LNCaP clone FGC (cell line): ENCODE measurements around the gene HTRA2.

ENCODE experiments used
- DNase-seq: peaks from one replicate; pipeline ENCODE4 v3.0.0-alpha.2; 2011; ENCODE audit warnings: low read depth
- H3K4me3 ChIP-seq: 2 replicates; pipeline ENCODE4 v1.5.1; 2011; ENCODE audit warnings: mild to moderate bottlenecking, low read depth, low read length, control low read depth
- CTCF ChIP-seq: IDR thresholded peaks from 2 replicates; pipeline ENCODE4 v1.5.1; 2012; ENCODE audit warnings: mild to moderate bottlenecking; ENCODE audit not compliant: control insufficient read depth, insufficient read depth; ENCODE audit errors: extremely low read depth

HTRA2 gene

GRCh38 chr2:74548285-74548899 lies 18.7 kb downstream of the HTRA2 start:
- DNase-seq, result no peak
- no peak for TF ChIP-seq CTCF
- peak overlapping the region; percentile 60 for H3K4me3 ChIP-seq

- H3K4me3 ChIP-seq, result peak overlapping the region; percentile 60
- no peak for TF ChIP-seq CTCF
- no peak for DNase-seq
Observed at GRCh38 chr2:74548900-74549826, 19.4 kb downstream of the HTRA2 start.

DNA sequence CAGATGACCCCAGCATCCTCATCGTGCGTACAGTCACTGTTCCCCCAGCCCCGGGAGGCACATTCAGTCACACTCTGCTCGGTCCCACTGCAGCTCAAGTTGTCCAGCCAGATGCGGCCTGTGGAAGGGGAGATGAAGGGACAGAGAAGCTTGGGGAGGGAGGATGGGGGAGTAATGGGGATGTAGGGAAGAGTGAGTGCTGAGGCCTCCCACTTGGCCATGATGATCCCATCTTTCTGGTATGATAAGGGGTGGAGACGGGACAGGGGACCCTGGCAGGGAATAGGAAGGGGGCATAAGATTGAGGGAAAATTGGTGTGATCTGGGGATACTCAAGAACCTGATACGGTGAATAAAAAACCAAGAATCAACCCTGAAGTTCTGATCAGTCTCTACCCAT lies 20.5 kb downstream of the HTRA2 start:
- DNase-seq, result no peak
- no peak for TF ChIP-seq CTCF
- no peak overlapping the region; the same call in 1 of the 2 replicates for H3K4me3 ChIP-seq

DNA sequence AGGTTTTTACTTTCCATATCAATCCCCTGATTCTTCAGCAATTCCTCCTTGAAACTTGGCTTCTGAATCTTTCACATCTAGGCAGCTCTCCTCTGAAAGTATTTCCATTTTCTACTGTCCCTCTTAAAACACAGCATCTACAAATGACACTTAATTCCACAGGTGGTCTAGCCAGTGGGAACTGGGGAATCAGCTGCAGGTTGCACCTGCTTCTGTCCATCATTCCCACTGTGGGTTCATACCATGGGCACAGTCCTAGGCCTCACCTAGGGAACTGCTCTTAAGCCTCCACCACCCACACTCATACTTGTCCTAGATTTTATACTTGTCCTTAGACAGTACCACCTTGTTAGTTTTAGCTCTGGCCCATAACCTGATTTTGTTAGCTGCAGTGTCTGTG lies 21.8 kb downstream of the HTRA2 start:
- no peak for DNase-seq
- H3K4me3 ChIP-seq, result no peak overlapping the region

GRCh38 chr2:74551942-74552913 lies 22.5 kb downstream of the HTRA2 start:
- no peak for TF ChIP-seq CTCF
- DNase-seq, result no peak
- no peak overlapping the region for H3K4me3 ChIP-seq

More for the DNA sequence above, 21.8 kb downstream of the HTRA2 start:
- TF ChIP-seq CTCF, result no peak
